ENCODE data around the gene LRRTM4. TPM values are rescaled to one million over a fixed set of nuclear protein-coding genes. Genes with fewer than 3 reads are reported as not detected.
A peak's percentile ranks its signal among the peaks of the same experiment; 100 is the strongest.

LRRTM4 gene
- total RNA-seq (12.6 and 15.4 TPM in 2 replicates), polyA plus RNA-seq (8.5 TPM in 2 replicates)

DNA sequence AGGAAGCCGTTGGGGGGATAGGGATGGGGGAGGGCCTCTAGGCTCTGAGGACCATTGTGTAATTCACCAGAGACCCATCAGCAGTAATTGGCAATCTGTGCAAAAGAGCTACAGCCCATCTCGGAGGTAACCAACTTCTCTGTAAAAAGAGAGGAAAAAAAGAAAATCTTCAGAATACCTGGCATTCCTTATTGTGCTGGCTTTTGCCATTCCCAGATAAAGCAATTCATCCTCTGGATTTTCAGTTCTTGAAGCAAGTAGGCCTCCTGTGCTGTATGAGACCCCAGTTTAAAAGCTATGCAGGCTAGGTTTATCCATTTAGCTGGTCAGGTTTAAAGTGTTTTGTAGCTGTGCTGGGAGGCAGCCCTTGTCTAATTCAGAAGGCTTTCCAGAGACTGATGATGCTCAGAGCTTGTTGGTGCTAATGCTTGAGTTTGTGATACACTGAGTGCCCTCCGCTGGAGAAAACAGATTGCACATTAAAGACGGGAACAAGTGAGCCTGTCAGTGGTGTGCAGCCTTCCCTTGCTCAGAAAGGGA is at the start of gene LRRTM4:
TSS of gene LRRTM4 (minus strand) at position 446 of the 540 bp plus-strand sequence.
- Histone ChIP-seq H3K4me3 (peak within 1 kb of the TSS; percentile 39), H3K27ac (peak within 1 kb of the TSS; percentile 64)
- DNase-seq (ENCODE audit: low read depth in 1 of 2, low spot score in 1 of 2), result peak in 1 of 2 donors; percentile 88

DNA sequence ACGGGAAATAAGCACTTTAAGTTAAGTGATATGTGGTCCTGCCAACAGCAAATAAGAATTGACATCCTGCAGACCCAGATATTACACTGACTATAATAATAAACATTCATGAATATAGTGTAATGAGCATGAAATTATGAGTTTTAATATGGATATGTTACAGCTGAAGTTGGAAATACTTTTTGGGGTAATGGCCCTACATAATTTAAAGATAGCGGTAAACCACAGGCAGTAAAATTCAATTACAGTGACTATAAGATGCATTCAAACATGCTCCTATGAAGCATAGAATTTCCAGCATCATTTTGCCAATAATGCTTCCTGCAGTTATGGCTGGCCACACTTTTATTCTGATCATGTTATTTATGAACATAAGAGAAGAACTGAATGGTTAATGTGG is 49.4 kb upstream of the LRRTM4 start:
- H3K4me3 ChIP-seq, result no peak overlapping the region
- TF ChIP-seq, protein P1, sequence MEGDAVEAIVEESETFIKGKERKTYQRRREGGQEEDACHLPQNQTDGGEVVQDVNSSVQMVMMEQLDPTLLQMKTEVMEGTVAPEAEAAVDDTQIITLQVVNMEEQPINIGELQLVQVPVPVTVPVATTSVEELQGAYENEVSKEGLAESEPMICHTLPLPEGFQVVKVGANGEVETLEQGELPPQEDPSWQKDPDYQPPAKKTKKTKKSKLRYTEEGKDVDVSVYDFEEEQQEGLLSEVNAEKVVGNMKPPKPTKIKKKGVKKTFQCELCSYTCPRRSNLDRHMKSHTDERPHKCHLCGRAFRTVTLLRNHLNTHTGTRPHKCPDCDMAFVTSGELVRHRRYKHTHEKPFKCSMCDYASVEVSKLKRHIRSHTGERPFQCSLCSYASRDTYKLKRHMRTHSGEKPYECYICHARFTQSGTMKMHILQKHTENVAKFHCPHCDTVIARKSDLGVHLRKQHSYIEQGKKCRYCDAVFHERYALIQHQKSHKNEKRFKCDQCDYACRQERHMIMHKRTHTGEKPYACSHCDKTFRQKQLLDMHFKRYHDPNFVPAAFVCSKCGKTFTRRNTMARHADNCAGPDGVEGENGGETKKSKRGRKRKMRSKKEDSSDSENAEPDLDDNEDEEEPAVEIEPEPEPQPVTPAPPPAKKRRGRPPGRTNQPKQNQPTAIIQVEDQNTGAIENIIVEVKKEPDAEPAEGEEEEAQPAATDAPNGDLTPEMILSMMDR (IDR thresholded peaks at IDR 0.05; ENCODE audit: low read depth, low read length), result no peak
- no peak overlapping the region for H3K27ac ChIP-seq
- DNase-seq (ENCODE audit: low read depth in 1 of 2, low spot score in 1 of 2), result no peak
- H3K36me3 ChIP-seq, result no peaks in the 10 kb centered on the region
- no peaks in the 10 kb centered on the region for H3K9me3 ChIP-seq (ENCODE audit: low read depth)
- no peaks in the 10 kb centered on the region for H3K27me3 ChIP-seq
- H3K4me1 ChIP-seq (ENCODE audit: low read depth), result no peaks in the 10 kb centered on the region

More for the DNA sequence above, at the start of gene LRRTM4:
- TF ChIP-seq, protein P1 (IDR thresholded peaks at IDR 0.05; ENCODE audit: low read depth, low read length), result no peak
- peaks cover 12% of the 10 kb centered on the region for H3K4me1 ChIP-seq (ENCODE audit: low read depth)
- no peaks in the 10 kb centered on the region for H3K9me3 ChIP-seq (ENCODE audit: low read depth)
- H3K27me3 ChIP-seq, result no peaks in the 10 kb centered on the region
- H3K36me3 ChIP-seq, result no peaks in the 10 kb centered on the region

DNA sequence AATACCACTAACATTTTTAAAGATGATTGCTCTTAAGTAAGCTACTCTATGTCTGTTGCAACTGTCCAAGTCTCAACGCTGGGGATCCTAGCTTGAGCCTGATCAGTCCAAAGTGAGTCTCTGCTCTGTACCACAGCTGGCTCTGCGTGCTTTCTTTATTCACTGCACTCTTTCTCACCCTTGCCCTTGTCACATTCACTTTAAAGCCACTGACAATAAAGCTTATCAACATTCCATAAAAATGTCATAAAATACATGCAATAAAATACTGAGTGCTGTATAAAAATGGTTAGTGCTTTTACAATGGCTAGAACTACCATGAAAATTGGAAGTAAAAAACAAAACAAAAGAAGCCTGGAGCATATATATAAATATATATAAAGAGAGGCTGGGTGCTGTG is 45.5 kb upstream of the LRRTM4 start:
- Histone ChIP-seq H3K27ac (peak overlapping the region; percentile 8), H3K36me3 (no peaks in the 10 kb centered on the region), H3K4me1 (ENCODE audit: low read depth) (no peaks in the 10 kb centered on the region), H3K27me3 (no peaks in the 10 kb centered on the region), H3K9me3 (ENCODE audit: low read depth) (no peaks in the 10 kb centered on the region), H3K4me3 (no peak overlapping the region)
- TF ChIP-seq, protein P1 (IDR thresholded peaks at IDR 0.05; ENCODE audit: low read depth, low read length), result no peak
- peak in 1 of 2 donors; percentile 21 for DNase-seq (ENCODE audit: low read depth in 1 of 2, low spot score in 1 of 2)

DNA sequence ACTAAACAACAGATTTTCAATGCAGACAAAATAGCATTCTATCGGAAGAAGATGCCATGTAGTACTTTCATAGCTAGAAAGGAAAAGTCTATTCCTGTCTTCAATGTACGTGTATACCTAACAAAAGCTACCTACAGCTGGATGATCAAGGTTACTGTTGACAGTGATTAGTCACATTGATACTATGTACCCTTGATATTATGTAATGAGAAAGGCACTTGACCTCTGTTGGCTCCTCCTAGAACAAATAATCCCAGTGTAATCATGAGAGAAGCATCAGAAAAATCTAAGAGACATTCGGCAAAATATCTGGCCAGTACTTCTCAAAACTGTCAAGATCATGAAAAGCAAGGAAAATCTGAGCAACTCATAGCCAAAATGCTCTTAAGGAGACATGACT is 44.4 kb upstream of the LRRTM4 start:
- DNase-seq (ENCODE audit: low read depth in 1 of 2, low spot score in 1 of 2), result no peak
- Histone ChIP-seq H3K4me3 (no peak overlapping the region), H3K9me3 (ENCODE audit: low read depth) (no peaks in the 10 kb centered on the region), H3K27me3 (no peaks in the 10 kb centered on the region), H3K27ac (no peak overlapping the region), H3K4me1 (ENCODE audit: low read depth) (no peaks in the 10 kb centered on the region), H3K36me3 (no peaks in the 10 kb centered on the region)
- TF ChIP-seq, protein P1 (IDR thresholded peaks at IDR 0.05; ENCODE audit: low read depth, low read length), result no peak

DNA sequence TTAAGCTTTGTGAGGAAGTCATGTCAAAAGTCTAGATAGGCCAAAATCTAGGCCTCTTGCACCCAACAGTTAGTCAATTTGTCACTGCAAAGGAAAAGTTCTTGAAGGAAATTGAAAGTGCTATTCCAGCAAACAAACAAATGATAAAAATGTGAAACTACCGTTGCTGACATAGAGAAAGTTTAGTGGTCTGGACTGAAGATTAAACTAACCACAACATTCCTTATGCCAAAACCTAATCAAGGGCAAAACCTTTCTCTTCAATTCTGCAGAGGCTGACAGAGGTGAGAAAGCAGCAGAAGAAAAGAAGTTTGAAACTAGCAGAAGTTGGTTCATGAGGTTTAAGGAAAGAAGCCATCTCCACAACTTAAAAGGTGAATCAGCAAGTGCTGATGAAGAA is 44.0 kb upstream of the LRRTM4 start:
- Histone ChIP-seq H3K9me3 (ENCODE audit: low read depth) (no peaks in the 10 kb centered on the region), H3K4me3 (no peak overlapping the region)
- TF ChIP-seq, protein P1 (IDR thresholded peaks at IDR 0.05; ENCODE audit: low read depth, low read length), result no peak

More for the DNA sequence above, 44.0 kb upstream of the LRRTM4 start:
- no peaks in the 10 kb centered on the region for H3K4me1 ChIP-seq (ENCODE audit: low read depth)
- H3K27me3 ChIP-seq, result no peaks in the 10 kb centered on the region
- DNase-seq (ENCODE audit: low read depth in 1 of 2, low spot score in 1 of 2), result no peak
- H3K27ac ChIP-seq, result no peak overlapping the region
- no peaks in the 10 kb centered on the region for H3K36me3 ChIP-seq
